Large intestine (tissue), 3 donors: ENCODE results near the gene BBS1. TPM values are rescaled to one million over a fixed set of nuclear protein-coding genes. Genes with fewer than 3 reads are reported as not detected.

Experiments
- DNase-seq, 2 donors: peaks; one replicate each; pipeline versions ENCODE4 v3.0.0 to v3.0.0-alpha.2; 2013
- H3K27ac ChIP-seq: one replicate; pipeline ENCODE4 v1.5.1; 2013; ENCODE audit warnings: low read length
- H3K27me3 ChIP-seq: 2 replicates; pipeline ENCODE4 v1.6.1; 2013; ENCODE audit warnings: low read length; ENCODE audit not compliant: control insufficient read depth, insufficient read depth
- H3K36me3 ChIP-seq: 2 replicates; pipeline ENCODE4 v1.6.1; 2013; ENCODE audit warnings: low read length; ENCODE audit not compliant: control insufficient read depth, insufficient read depth
- H3K4me1 ChIP-seq: one replicate; pipeline ENCODE4 v1.6.1; 2013; ENCODE audit warnings: low read length; ENCODE audit not compliant: control insufficient read depth, insufficient read depth
- H3K4me3 ChIP-seq: one replicate; pipeline ENCODE4 v1.5.1; 2013; ENCODE audit warnings: low read length
- H3K9me3 ChIP-seq: one replicate; pipeline ENCODE4 v1.6.1; 2013; ENCODE audit warnings: mild to moderate bottlenecking, low read depth, low read length, moderate library complexity; ENCODE audit not compliant: control insufficient read depth
- WGBS: methylation state at CpG from one replicate; pipeline ENCODE4 v1.1.5; 2013; ENCODE audit warnings: low lambda C conversion rate; ENCODE audit not compliant: insufficient coverage; 5-methylcytosine and 5-hydroxymethylcytosine counted together
- polyA plus RNA-seq: library from polyadenylated mRNA; unstranded; fragments of 120-200 nt; gene quantifications from one replicate; pipeline ENCODE4 v1.2.1, GENCODE V29; 2013

Gene BBS1
- polyA plus RNA-seq, 1 donor, result 40.8 TPM

- Histone ChIP-seq H3K36me3 (no peaks in the 10 kb centered on the region), H3K9me3 (no peaks in the 10 kb centered on the region), H3K27me3 (peaks cover 8% of the 10 kb centered on the region), H3K27ac (no peak overlapping the region), H3K4me1 (peaks cover 19% of the 10 kb centered on the region), H3K4me3 (no peak overlapping the region)
- no CpG with 5 or more reads among the region's 3 CpGs for WGBS
- DNase-seq, result no peak
Observed at GRCh38 chr11:66549696-66550095, 39.3 kb downstream of the BBS1 start.

GRCh38 chr11:66550887-66551286 lies 40.5 kb downstream of the BBS1 start:
- Histone ChIP-seq H3K9me3 (no peaks in the 10 kb centered on the region), H3K4me3 (no peak overlapping the region), H3K36me3 (no peaks in the 10 kb centered on the region), H3K4me1 (peaks cover 14% of the 10 kb centered on the region), H3K27me3 (peaks cover 8% of the 10 kb centered on the region), H3K27ac (no peak overlapping the region)
- no CpG with 5 or more reads among the region's 4 CpGs for WGBS
- DNase-seq, result no peak

GRCh38 chr11:66554602-66555001 lies 44.2 kb downstream of the BBS1 start:
- H3K27me3 ChIP-seq, result peaks cover 22% of the 10 kb centered on the region
- peaks cover 6% of the 10 kb centered on the region for H3K4me1 ChIP-seq
- DNase-seq, result no peak
- no peak overlapping the region for H3K4me3 ChIP-seq
- no peaks in the 10 kb centered on the region for H3K36me3 ChIP-seq
- no peak overlapping the region for H3K27ac ChIP-seq
- H3K9me3 ChIP-seq, result peaks cover 2% of the 10 kb centered on the region
- no CpG with 5 or more reads among the region's 5 CpGs for WGBS

- Histone ChIP-seq H3K9me3 (peaks cover 2% of the 10 kb centered on the region), H3K4me3 (no peak overlapping the region), H3K36me3 (no peaks in the 10 kb centered on the region), H3K27ac (no peak overlapping the region), H3K27me3 (peaks cover 25% of the 10 kb centered on the region), H3K4me1 (peaks cover 6% of the 10 kb centered on the region)
- WGBS, result no CpG with 5 or more reads among the region's 3 CpGs
- no peak for DNase-seq
Observed at GRCh38 chr11:66555416-66555815, 45.0 kb downstream of the BBS1 start.

- 100% methylated on average over 1 of the region's 7 CpGs for WGBS
- DNase-seq, result no peak
- Histone ChIP-seq H3K27me3 (peaks cover 25% of the 10 kb centered on the region), H3K27ac (no peak overlapping the region), H3K4me1 (peaks cover 6% of the 10 kb centered on the region), H3K4me3 (no peak overlapping the region), H3K9me3 (peaks cover 2% of the 10 kb centered on the region), H3K36me3 (no peaks in the 10 kb centered on the region)
Observed at GRCh38 chr11:66556086-66556485, 45.7 kb downstream of the BBS1 start.

GRCh38 chr11:66557733-66558326 lies 47.4 kb downstream of the BBS1 start:
- Histone ChIP-seq H3K27me3 (peaks cover 25% of the 10 kb centered on the region), H3K4me1 (peaks cover 6% of the 10 kb centered on the region), H3K27ac (no peak overlapping the region), H3K36me3 (no peaks in the 10 kb centered on the region), H3K9me3 (peaks cover 2% of the 10 kb centered on the region), H3K4me3 (no peak overlapping the region)
- WGBS, result 100% methylated on average over 1 of the region's 24 CpGs
- DNase-seq, result no peak

- peaks cover 2% of the 10 kb centered on the region for H3K9me3 ChIP-seq
- H3K4me3 ChIP-seq, result no peak overlapping the region
- H3K27ac ChIP-seq, result no peak overlapping the region
- H3K4me1 ChIP-seq, result peaks cover 6% of the 10 kb centered on the region
- peak in 1 of 2 donors; percentile 55 for DNase-seq
- no CpG with 5 or more reads among the region's 50 CpGs for WGBS
- H3K27me3 ChIP-seq, result peaks cover 25% of the 10 kb centered on the region
- no peaks in the 10 kb centered on the region for H3K36me3 ChIP-seq
Observed at GRCh38 chr11:66559142-66559865, 48.9 kb downstream of the BBS1 start.

- DNase-seq, result no peak
Observed at GRCh38 chr11:66559866-66560676, 49.6 kb downstream of the BBS1 start.

GRCh38 chr11:66561178-66561974 lies 50.9 kb downstream of the BBS1 start:
- H3K36me3 ChIP-seq, result no peaks in the 10 kb centered on the region
- H3K4me1 ChIP-seq, result peaks cover 6% of the 10 kb centered on the region
- peaks cover 2% of the 10 kb centered on the region for H3K9me3 ChIP-seq
- peaks cover 25% of the 10 kb centered on the region for H3K27me3 ChIP-seq
- no CpG with 5 or more reads among the region's 14 CpGs for WGBS
- no peak for DNase-seq
- H3K4me3 ChIP-seq, result no peak overlapping the region
- H3K27ac ChIP-seq, result no peak overlapping the region

More at GRCh38 chr11:66559866-66560676, 49.6 kb downstream of the BBS1 start:
- Histone ChIP-seq H3K4me3 (no peak overlapping the region), H3K27me3 (peaks cover 25% of the 10 kb centered on the region), H3K9me3 (peaks cover 2% of the 10 kb centered on the region), H3K36me3 (no peaks in the 10 kb centered on the region), H3K4me1 (peaks cover 6% of the 10 kb centered on the region), H3K27ac (no peak overlapping the region)
- 50% methylated on average over 2 of the region's 27 CpGs for WGBS

GRCh38 chr11:66561975-66562248 lies 51.5 kb downstream of the BBS1 start:
- no peak overlapping the region for H3K4me3 ChIP-seq
- H3K4me1 ChIP-seq, result peaks cover 6% of the 10 kb centered on the region
- H3K27me3 ChIP-seq, result peaks cover 25% of the 10 kb centered on the region
- no peak for DNase-seq
- no CpG with 5 or more reads among the region's 9 CpGs for WGBS
- H3K9me3 ChIP-seq, result peaks cover 2% of the 10 kb centered on the region
- H3K27ac ChIP-seq, result no peak overlapping the region
- H3K36me3 ChIP-seq, result no peaks in the 10 kb centered on the region
